Measurements from ENCODE around the gene SLC37A4. TPM values are rescaled to one million over a fixed set of nuclear protein-coding genes. Genes with fewer than 3 reads are reported as not detected.

The SLC37A4 gene
- total and polyA plus RNA-seq, 2 of the 8 experiments (the other 6 are each of a cell fraction or from before 2014, with no cell fraction given), result 35.1 to 91.9 TPM

- Histone ChIP-seq H2BK12ac (ENCODE audit: low read depth, low read length) (no peak overlapping the region), H3K4me2 (ENCODE audit: insufficient read depth in 1 of 2, low read depth in 2 of 2, low read length in 2 of 2) (no peak overlapping the region), H3K14ac (ENCODE audit: insufficient read length) (no peak overlapping the region), H2AFZ (ENCODE audit: low read length) (no peak overlapping the region), H2BK120ac (replicated peaks; ENCODE audit: low read depth, low read length) (no peak overlapping the region), H3K4me1 (replicated peaks in 1 of 4; ENCODE audit: control insufficient read depth in 3 of 4, insufficient read depth in 4 of 4, low read length in 3 of 4) (peaks cover 0 to 9% (median 5%) of the 10 kb centered on the region in 4 experiments; a peak in 5 of 7 replicates), H2BK5ac (ENCODE audit: low read depth, low read length) (no peak overlapping the region), H4K5ac (ENCODE audit: insufficient read length, low read depth, low read length) (no peak overlapping the region), H3K4me3 (ENCODE audit: extremely low read depth in 1 of 4, insufficient read depth in 2 of 4, low read depth in 3 of 4, low read length in 4 of 4) (no peak overlapping the region), H4K8ac (ENCODE audit: extremely low read depth, insufficient read depth, low read length) (no peak overlapping the region), H3K79me2 (ENCODE audit: control insufficient read depth in 1 of 2, insufficient read depth in 2 of 2, low read length in 2 of 2) (no peaks in the 10 kb centered on the region), H3K9me3 (ENCODE audit: insufficient read depth in 2 of 2, low read depth in 1 of 2, low read length in 1 of 2) (no peaks in the 10 kb centered on the region), H3K18ac (ENCODE audit: extremely low read depth, low read length) (no peak overlapping the region), H3K9ac (replicated peaks in 1 of 4; ENCODE audit: extremely low read depth in 1 of 4, low read depth in 3 of 4, low read length in 3 of 4) (no peak overlapping the region), H3K23me2 (ENCODE audit: low read depth, low read length) (no peaks in the 10 kb centered on the region), H4K20me1 (replicated peaks in 1 of 2; ENCODE audit: control insufficient read depth in 1 of 2, insufficient read depth in 2 of 2, low read length in 2 of 2) (no peaks in the 10 kb centered on the region), H3K4ac (replicated peaks; ENCODE audit: insufficient read length, low read depth, low read length) (no peak overlapping the region), H3K79me1 (ENCODE audit: low read depth, low read length) (no peaks in the 10 kb centered on the region), H3K27me3 (replicated peaks in 1 of 4; ENCODE audit: control insufficient read depth in 3 of 4, extremely low read depth in 1 of 4, insufficient read depth in 3 of 4, low read length in 3 of 4) (peaks cover 0 to 5% (median 0%) of the 10 kb centered on the region in 4 experiments; a peak in 1 of 7 replicates), H3K23ac (ENCODE audit: insufficient read length) (no peak overlapping the region), H3K36me3 (ENCODE audit: control insufficient read depth in 2 of 4, insufficient read depth in 4 of 4, low read length in 3 of 4) (no peaks in the 10 kb centered on the region), H3K56ac (replicated peaks; ENCODE audit: insufficient read length, low read depth, low read length) (no peak overlapping the region), H2AK5ac (ENCODE audit: low read depth, low read length) (no peak overlapping the region), H2BK20ac (ENCODE audit: low read length) (no peak overlapping the region), H4K91ac (replicated peaks; ENCODE audit: insufficient read length, low read length) (no peak overlapping the region), H3K27ac (ENCODE audit: low read depth, low read length) (no peak overlapping the region), H2BK15ac (ENCODE audit: low read length) (no peak overlapping the region)
- FAIRE-seq (no peak), DNase-seq (ENCODE audit: low read depth in 1 of 2, low spot score in 2 of 2) (no peak)
- WGBS, 2 experiments (ENCODE audit: extremely low coverage in 1 of 2, insufficient coverage in 1 of 2, insufficient read length in 1 of 2, insufficient replicate concordance in 2 of 2, low coverage in 1 of 2, low lambda C conversion rate in 2 of 2, missing lambda C conversion rate in 1 of 2), result 95% methylated on average over 2 of the region's 2 CpGs; no CpG with 5 or more reads in 1 of the 2 experiments
- CTCF ChIA-PET (ENCODE audit: partially characterized antibody), result interaction anchor here (0.8 to 1.2 kb wide), 2 partner anchors 10 to 28 kb away, joined by 3 to 5 read pairs; no protein-coding TSS in a partner anchor
- TF ChIP-seq SRF (IDR thresholded peaks at IDR 0.05; ENCODE audit: low read depth, low read length) (no peak), SIX5 (IDR thresholded peaks at IDR 0.05; ENCODE audit: low read depth, low read length) (no peak), ATF2 (IDR thresholded peaks at IDR 0.05; ENCODE audit: low read length) (no peak), JUN (IDR thresholded peaks at IDR 0.05; ENCODE audit: low read depth, low read length) (no peak), CEBPB (IDR thresholded peaks at IDR 0.05; ENCODE audit: low read depth, low read length) (no peak), CBX5 (IDR thresholded peaks at IDR 0.05; ENCODE audit: low read depth, low read length) (no peak)
- POLR2A ChIA-PET (ENCODE audit: partially characterized antibody), result interaction anchor here (0.6 to 2.2 kb wide), 7 partner anchors 10 to 150 kb away, joined by 3 to 13 read pairs (median 4); partner anchors contain the start of gene CENATAC
These were observed 45.9 kb downstream of the SLC37A4 start for GRCh38 chr11:118984825-118985224.
